ENCODE results near the gene RAB11FIP2. TPM values are rescaled to one million over a fixed set of nuclear protein-coding genes. Genes with fewer than 3 reads are reported as not detected.
A peak's percentile ranks its signal among the peaks of the same experiment; 100 is the strongest.

Gene RAB11FIP2
- total and polyA plus RNA-seq, 9 donors: 11.0 to 28.6 (median 18.6) TPM

- H3K4me1 ChIP-seq (ENCODE audit: control insufficient read depth, insufficient read depth, low read length): no peaks in the 10 kb centered on the region
- H3K4me3 ChIP-seq (ENCODE audit: low read length): no peak overlapping the region
- no peaks in the 10 kb centered on the region for H3K36me3 ChIP-seq (ENCODE audit: control insufficient read depth, insufficient read depth, low read length)
- no peak overlapping the region for H3K27ac ChIP-seq (ENCODE audit: low read length)
- WGBS (ENCODE audit: insufficient coverage): no CpG with 5 or more reads among the region's 4 CpGs
- peaks cover 3% of the 10 kb centered on the region for H3K9me3 ChIP-seq (replicated peaks; ENCODE audit: control insufficient read depth, low read depth, low read length)
- DNase-seq: no peak
- H3K27me3 ChIP-seq (ENCODE audit: control insufficient read depth, insufficient read depth, low read length): no peaks in the 10 kb centered on the region
Measured at GRCh38 chr10:117989962-117990361, 56.8 kb downstream of the RAB11FIP2 start.

GRCh38 chr10:117988814-117989213 is 57.9 kb downstream of the RAB11FIP2 start:
- Histone ChIP-seq H3K27ac (ENCODE audit: low read length) (no peak overlapping the region), H3K36me3 (ENCODE audit: control insufficient read depth, insufficient read depth, low read length) (no peaks in the 10 kb centered on the region), H3K9me3 (replicated peaks; ENCODE audit: control insufficient read depth, low read depth, low read length) (peaks cover 3% of the 10 kb centered on the region), H3K4me3 (ENCODE audit: low read length) (no peak overlapping the region), H3K4me1 (ENCODE audit: control insufficient read depth, insufficient read depth, low read length) (no peaks in the 10 kb centered on the region), H3K27me3 (ENCODE audit: control insufficient read depth, insufficient read depth, low read length) (no peaks in the 10 kb centered on the region)
- whole genome bisulfite sequencing (ENCODE audit: insufficient coverage): no CpG with 5 or more reads among the region's 3 CpGs
- DNase-seq: no peak

- no peaks in the 10 kb centered on the region for H3K27me3 ChIP-seq (ENCODE audit: control insufficient read depth, insufficient read depth, low read length)
- H3K27ac ChIP-seq (ENCODE audit: low read length): no peak overlapping the region
- DNase-seq: no peak
Measured at GRCh38 chr10:117987244-117987909, 59.4 kb downstream of the RAB11FIP2 start.

GRCh38 chr10:117983961-117984360 is 62.8 kb downstream of the RAB11FIP2 start:
- H3K4me1 ChIP-seq (ENCODE audit: control insufficient read depth, insufficient read depth, low read length): no peaks in the 10 kb centered on the region
- no peak for DNase-seq
- WGBS (ENCODE audit: insufficient coverage): 100% methylated on average over 1 of the region's 2 CpGs

More at GRCh38 chr10:117987244-117987909, 59.4 kb downstream of the RAB11FIP2 start:
- no peak overlapping the region for H3K4me3 ChIP-seq (ENCODE audit: low read length)
- H3K9me3 ChIP-seq (replicated peaks; ENCODE audit: control insufficient read depth, low read depth, low read length): peaks cover 3% of the 10 kb centered on the region
- no peaks in the 10 kb centered on the region for H3K36me3 ChIP-seq (ENCODE audit: control insufficient read depth, insufficient read depth, low read length)
- no peaks in the 10 kb centered on the region for H3K4me1 ChIP-seq (ENCODE audit: control insufficient read depth, insufficient read depth, low read length)

GRCh38 chr10:117980755-117981702 is 65.7 kb downstream of the RAB11FIP2 start:
- Histone ChIP-seq H3K4me3 (ENCODE audit: low read length) (no peak overlapping the region), H3K4me1 (ENCODE audit: control insufficient read depth, insufficient read depth, low read length) (no peaks in the 10 kb centered on the region), H3K27ac (ENCODE audit: low read length) (no peak overlapping the region), H3K27me3 (ENCODE audit: control insufficient read depth, insufficient read depth, low read length) (no peaks in the 10 kb centered on the region), H3K36me3 (ENCODE audit: control insufficient read depth, insufficient read depth, low read length) (no peaks in the 10 kb centered on the region), H3K9me3 (replicated peaks; ENCODE audit: control insufficient read depth, low read depth, low read length) (no peaks in the 10 kb centered on the region)
- no peak for DNase-seq
- WGBS (ENCODE audit: insufficient coverage): 81% methylated on average over 3 of the region's 4 CpGs

More at GRCh38 chr10:117983961-117984360, 62.8 kb downstream of the RAB11FIP2 start:
- no peaks in the 10 kb centered on the region for H3K27me3 ChIP-seq (ENCODE audit: control insufficient read depth, insufficient read depth, low read length)
- no peak overlapping the region for H3K27ac ChIP-seq (ENCODE audit: low read length)
- no peak overlapping the region for H3K4me3 ChIP-seq (ENCODE audit: low read length)
- peaks cover 3% of the 10 kb centered on the region for H3K9me3 ChIP-seq (replicated peaks; ENCODE audit: control insufficient read depth, low read depth, low read length)
- H3K36me3 ChIP-seq (ENCODE audit: control insufficient read depth, insufficient read depth, low read length): no peaks in the 10 kb centered on the region

GRCh38 chr10:117980216-117980615 is 66.5 kb downstream of the RAB11FIP2 start:
- Histone ChIP-seq H3K4me1 (ENCODE audit: control insufficient read depth, insufficient read depth, low read length) (no peaks in the 10 kb centered on the region), H3K9me3 (replicated peaks; ENCODE audit: control insufficient read depth, low read depth, low read length) (no peaks in the 10 kb centered on the region), H3K36me3 (ENCODE audit: control insufficient read depth, insufficient read depth, low read length) (no peaks in the 10 kb centered on the region), H3K27ac (ENCODE audit: low read length) (no peak overlapping the region), H3K27me3 (ENCODE audit: control insufficient read depth, insufficient read depth, low read length) (no peaks in the 10 kb centered on the region), H3K4me3 (ENCODE audit: low read length) (no peak overlapping the region)
- no CpG with 5 or more reads among the region's 2 CpGs for WGBS (ENCODE audit: insufficient coverage)
- DNase-seq: no peak

- Histone ChIP-seq H3K27me3 (ENCODE audit: control insufficient read depth, insufficient read depth, low read length) (no peaks in the 10 kb centered on the region), H3K9me3 (replicated peaks; ENCODE audit: control insufficient read depth, low read depth, low read length) (no peaks in the 10 kb centered on the region), H3K36me3 (ENCODE audit: control insufficient read depth, insufficient read depth, low read length) (no peaks in the 10 kb centered on the region), H3K4me1 (ENCODE audit: control insufficient read depth, insufficient read depth, low read length) (peaks cover 6% of the 10 kb centered on the region), H3K4me3 (ENCODE audit: low read length) (no peak overlapping the region), H3K27ac (ENCODE audit: low read length) (peak overlapping the region; percentile 90)
- WGBS (ENCODE audit: insufficient coverage): 0% methylated on average over 2 of the region's 5 CpGs
- peak; percentile 98 for DNase-seq
Measured at GRCh38 chr10:117972168-117972837, 74.4 kb downstream of the RAB11FIP2 start.

GRCh38 chr10:117970962-117971361 is 75.8 kb downstream of the RAB11FIP2 start:
- WGBS (ENCODE audit: insufficient coverage): 93% methylated on average over 2 of the region's 2 CpGs
- no peaks in the 10 kb centered on the region for H3K9me3 ChIP-seq (replicated peaks; ENCODE audit: control insufficient read depth, low read depth, low read length)

GRCh38 chr10:117969592-117969991 is 77.1 kb downstream of the RAB11FIP2 start:
- Histone ChIP-seq H3K27ac (ENCODE audit: low read length) (no peak overlapping the region), H3K36me3 (ENCODE audit: control insufficient read depth, insufficient read depth, low read length) (no peaks in the 10 kb centered on the region), H3K27me3 (ENCODE audit: control insufficient read depth, insufficient read depth, low read length) (no peaks in the 10 kb centered on the region), H3K4me3 (ENCODE audit: low read length) (no peak overlapping the region), H3K9me3 (replicated peaks; ENCODE audit: control insufficient read depth, low read depth, low read length) (no peaks in the 10 kb centered on the region), H3K4me1 (ENCODE audit: control insufficient read depth, insufficient read depth, low read length) (peaks cover 6% of the 10 kb centered on the region)
- whole genome bisulfite sequencing (ENCODE audit: insufficient coverage): no CpG with 5 or more reads among the region's 1 CpG
- no peak for DNase-seq

More at GRCh38 chr10:117970962-117971361, 75.8 kb downstream of the RAB11FIP2 start:
- no peaks in the 10 kb centered on the region for H3K27me3 ChIP-seq (ENCODE audit: control insufficient read depth, insufficient read depth, low read length)
- H3K4me3 ChIP-seq (ENCODE audit: low read length): no peak overlapping the region
- no peaks in the 10 kb centered on the region for H3K36me3 ChIP-seq (ENCODE audit: control insufficient read depth, insufficient read depth, low read length)
- DNase-seq: no peak
- peaks cover 6% of the 10 kb centered on the region for H3K4me1 ChIP-seq (ENCODE audit: control insufficient read depth, insufficient read depth, low read length)
- no peak overlapping the region for H3K27ac ChIP-seq (ENCODE audit: low read length)

Data from muscle of leg (tissue), 11 donors.